KMS-11 (cell line): ENCODE data around the gene ELAC1.
"Not testable (repeated sequence)": the region's sequence is repeated elsewhere in the genome, so short reads cannot be mapped to it uniquely, and the experiment has no call there.

Experiments used
- H2AFZ ChIP-seq: fragments of 200-600 bp; sonication (generic); 2 replicates; pipeline ENCODE4 v1.6.1; 2016; ENCODE audit warnings: antibody characterized with exemption, mixed run types, low read depth
- H3K27ac ChIP-seq: fragments of 200-600 bp; sonication (generic); 2 replicates; pipeline ENCODE4 v1.6.1; 2016; ENCODE audit warnings: mild to moderate bottlenecking, mixed run types
- H3K27me3 ChIP-seq: fragments of 200-600 bp; sonication (generic); 2 replicates; pipeline ENCODE4 v1.6.1; 2017; ENCODE audit warnings: mild to moderate bottlenecking, low read depth, mixed run types, moderate library complexity; ENCODE audit not compliant: insufficient read depth
- H3K36me3 ChIP-seq: fragments of 200-600 bp; sonication (generic); 2 replicates; pipeline ENCODE4 v1.6.1; 2017; ENCODE audit warnings: mild to moderate bottlenecking, mixed run types; ENCODE audit not compliant: insufficient read depth
- H3K4me1 ChIP-seq: fragments of 200-600 bp; sonication (generic); 2 replicates; pipeline ENCODE4 v1.6.1; 2016; ENCODE audit warnings: mild to moderate bottlenecking, low read depth, mixed run types; ENCODE audit not compliant: poor library complexity, severe bottlenecking
- H3K4me2 ChIP-seq: fragments of 200-600 bp; sonication (generic); 2 replicates; pipeline ENCODE4 v1.7.0; 2016; ENCODE audit warnings: mild to moderate bottlenecking, mixed run types
- H3K4me3 ChIP-seq: fragments of 200-600 bp; sonication (generic); IDR thresholded peaks from 2 replicates; pipeline ENCODE4 v1.6.1; 2017; ENCODE audit warnings: low read depth, low read length, mixed read lengths; ENCODE audit not compliant: insufficient read depth
- H3K79me2 ChIP-seq: fragments of 200-600 bp; sonication (generic); 2 replicates; pipeline ENCODE4 v1.6.1; 2016; ENCODE audit warnings: low read depth, mixed run types; ENCODE audit not compliant: insufficient read depth
- H3K9ac ChIP-seq: fragments of 200-600 bp; sonication (generic); 2 replicates; pipeline ENCODE4 v1.6.1; 2016; ENCODE audit warnings: mild to moderate bottlenecking, mixed run types
- H4K20me1 ChIP-seq: fragments of 200-600 bp; sonication (generic); 2 replicates; pipeline ENCODE4 v1.6.1; 2016; ENCODE audit warnings: mild to moderate bottlenecking, mixed run types; ENCODE audit not compliant: insufficient read depth
- CTCF ChIP-seq: fragments of 200-600 bp; sonication (generic); conservative IDR thresholded peaks from 2 replicates; pipeline ENCODE4 v1.6.1; 2017; ENCODE audit warnings: low read depth, mild to moderate bottlenecking, antibody characterized with exemption, low read length, moderate library complexity, mixed read lengths

ELAC1 gene

GRCh38 chr18:50994031-50994430 lies 26.2 kb downstream of the ELAC1 start:
- no peaks in the 10 kb centered on the region for H3K27me3 ChIP-seq
- no peaks in the 10 kb centered on the region for H3K79me2 ChIP-seq

GRCh38 chr18:51003174-51003573 lies 35.3 kb downstream of the ELAC1 start:
- H3K4me3 ChIP-seq, H3K36me3 ChIP-seq, H4K20me1 ChIP-seq, H2AFZ ChIP-seq, H3K4me1 ChIP-seq, H3K27me3 ChIP-seq, H3K9ac ChIP-seq, H3K27ac ChIP-seq, H3K4me2 ChIP-seq, H3K79me2 ChIP-seq: not testable (repeated sequence)

More at GRCh38 chr18:50994031-50994430, 26.2 kb downstream of the ELAC1 start:
- Histone ChIP-seq H3K4me1 (no peaks in the 10 kb centered on the region), H4K20me1 (no peaks in the 10 kb centered on the region), H3K4me2 (no peak overlapping the region), H3K36me3 (no peaks in the 10 kb centered on the region), H3K9ac (no peak overlapping the region), H3K4me3 (no peak overlapping the region), H3K27ac (no peak overlapping the region), H2AFZ (no peak overlapping the region)
- TF ChIP-seq CTCF = no peak

DNA sequence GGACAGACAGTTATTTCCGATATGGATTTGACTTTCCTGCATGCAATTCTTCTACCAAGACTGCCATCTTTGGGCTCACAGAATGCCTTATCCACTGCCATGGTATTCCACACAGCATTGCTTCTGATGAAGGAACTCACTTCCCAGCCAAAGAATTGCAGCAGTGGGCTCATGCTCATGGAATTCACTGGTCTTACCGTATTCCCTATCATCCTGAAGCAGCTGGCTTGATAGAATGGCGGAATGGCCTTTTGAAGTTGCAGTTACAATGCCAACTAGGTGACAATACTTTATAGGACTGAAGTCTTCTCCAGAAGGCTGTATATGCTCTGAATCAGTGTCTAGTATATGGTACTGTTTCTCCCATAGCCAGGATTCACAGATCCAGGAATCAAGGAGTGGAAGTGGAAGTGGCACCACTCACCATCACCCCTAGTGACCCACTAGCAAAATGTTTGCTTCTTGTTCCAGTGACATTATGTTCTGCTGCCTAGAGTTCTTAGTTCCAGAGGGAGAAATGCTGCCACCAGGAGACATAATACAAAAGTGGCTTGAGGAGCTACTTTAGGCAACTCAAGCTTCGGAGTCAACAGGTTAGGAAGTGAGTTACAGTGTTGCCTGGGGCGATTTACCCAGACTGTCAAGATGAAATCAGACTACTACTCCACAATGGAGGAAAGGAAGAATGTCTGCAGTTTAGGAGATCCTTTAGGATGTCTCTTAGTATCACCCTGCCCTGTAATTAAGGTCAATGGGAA lies 38.4 kb downstream of the ELAC1 start:
- Histone ChIP-seq H3K4me1 (no peaks in the 10 kb centered on the region), H3K27ac (no peak overlapping the region), H3K4me2 (no peak overlapping the region), H3K9ac (no peak overlapping the region), H2AFZ (no peak overlapping the region), H3K36me3 (no peaks in the 10 kb centered on the region), H3K79me2 (no peaks in the 10 kb centered on the region), H4K20me1 (no peaks in the 10 kb centered on the region), H3K27me3 (no peaks in the 10 kb centered on the region), H3K4me3 (no peak overlapping the region)
- no peak for TF ChIP-seq CTCF

DNA sequence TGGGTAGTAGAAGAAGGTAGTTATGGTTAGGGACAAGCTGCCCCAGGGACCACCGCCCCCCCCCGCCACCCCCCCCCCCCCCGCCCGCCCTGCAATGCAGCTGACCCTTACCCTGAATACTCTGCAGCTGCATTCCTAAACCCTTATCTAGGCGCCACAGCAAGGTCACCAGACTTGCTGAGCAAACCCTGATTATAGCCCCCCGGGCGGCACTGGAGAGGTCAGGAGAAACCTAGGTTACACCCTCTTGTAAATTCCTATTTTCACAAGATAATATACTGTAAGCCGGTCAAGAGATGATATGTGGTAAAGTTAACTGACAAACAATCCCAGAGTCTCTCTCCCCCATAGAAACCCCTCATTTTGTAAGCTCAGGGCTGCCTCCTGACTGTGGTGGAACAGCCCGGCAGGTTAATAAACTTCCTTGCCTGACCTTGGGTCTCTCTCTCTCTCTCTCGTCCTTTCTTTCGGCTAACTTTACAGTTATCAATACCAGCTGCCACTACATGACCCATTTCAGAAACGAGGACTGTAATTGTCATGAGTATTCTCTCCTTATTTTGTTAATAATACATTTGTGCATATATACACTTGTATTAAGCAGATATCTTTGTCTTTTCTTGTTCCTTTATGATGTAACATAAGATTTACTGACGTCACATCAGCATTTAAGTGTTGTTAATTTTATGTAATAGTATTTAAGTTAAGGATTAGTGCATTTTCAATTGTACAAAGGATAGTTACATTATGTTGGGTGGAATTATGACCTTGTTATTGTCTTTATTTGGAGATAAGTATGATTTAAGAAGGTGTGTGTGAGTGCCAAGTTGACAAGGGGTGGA lies 39.3 kb downstream of the ELAC1 start:
- H3K27ac ChIP-seq = no peak overlapping the region
- TF ChIP-seq CTCF = no peak
- H3K4me3 ChIP-seq = no peak overlapping the region
- H3K4me2 ChIP-seq = no peak overlapping the region
- H2AFZ ChIP-seq = no peak overlapping the region
- H3K4me1 ChIP-seq = no peaks in the 10 kb centered on the region
- no peaks in the 10 kb centered on the region for H3K27me3 ChIP-seq
- no peaks in the 10 kb centered on the region for H3K36me3 ChIP-seq
- no peaks in the 10 kb centered on the region for H4K20me1 ChIP-seq
- no peak overlapping the region for H3K9ac ChIP-seq
- H3K79me2 ChIP-seq = no peaks in the 10 kb centered on the region

- no peak overlapping the region for H3K27ac ChIP-seq
- H3K27me3 ChIP-seq = no peaks in the 10 kb centered on the region
- H3K9ac ChIP-seq = no peak overlapping the region
- H3K4me3 ChIP-seq = no peak overlapping the region
- no peak for TF ChIP-seq CTCF
- no peak overlapping the region for H2AFZ ChIP-seq
- no peaks in the 10 kb centered on the region for H3K79me2 ChIP-seq
- no peak overlapping the region for H3K4me2 ChIP-seq
- H4K20me1 ChIP-seq = no peaks in the 10 kb centered on the region
- no peaks in the 10 kb centered on the region for H3K4me1 ChIP-seq
- H3K36me3 ChIP-seq = no peaks in the 10 kb centered on the region
Observed at GRCh38 chr18:51007790-51008139, 39.9 kb downstream of the ELAC1 start.
